GM23338 (cell line): Measurements from ENCODE around the gene SLC2A13. TPM values are rescaled to one million over a fixed set of nuclear protein-coding genes. Genes with fewer than 3 reads are reported as not detected.

Experiments
- ATAC-seq: fragments of 200-7000 bp; cut with Tn5 transposase; 3 replicates; pipeline ENCODE4 v1.9.1; 2020
- DNase-seq: peaks from one replicate; pipeline ENCODE4 v3.0.0-alpha.2; 2015; ENCODE audit warnings: low spot score
- H2AFZ ChIP-seq: fragments of 200-600 bp; sonication (generic); 2 replicates; pipeline ENCODE4 v1.8.0; 2016; ENCODE audit warnings: antibody characterized with exemption, mild to moderate bottlenecking, moderate library complexity
- H3F3A ChIP-seq: fragments of 200-600 bp; sonication (generic); replicated peaks from 2 replicates; pipeline ENCODE4 v1.8.0; 2017; ENCODE audit warnings: antibody characterized with exemption, mixed run types, low read depth
- H3K27ac ChIP-seq: fragments of 200-600 bp; sonication (generic); 2 replicates; pipeline ENCODE4 v1.6.1; 2016; ENCODE audit warnings: low read depth
- H3K27me3 ChIP-seq: fragments of 200-600 bp; sonication (generic); 2 replicates; pipeline ENCODE4 v1.8.0; 2016; ENCODE audit warnings: mild to moderate bottlenecking, mixed run types, moderate library complexity; ENCODE audit not compliant: insufficient read depth
- H3K36me3 ChIP-seq: fragments of 200-600 bp; sonication (generic); 2 replicates; pipeline ENCODE4 v1.8.0; 2016; ENCODE audit warnings: mild to moderate bottlenecking; ENCODE audit not compliant: insufficient read depth
- H3K4me1 ChIP-seq: fragments of 200-600 bp; sonication (generic); 2 replicates; pipeline ENCODE4 v1.8.0; 2016; ENCODE audit warnings: mild to moderate bottlenecking, moderate library complexity; ENCODE audit not compliant: insufficient read depth
- H3K4me2 ChIP-seq: fragments of 200-600 bp; sonication (generic); 2 replicates; pipeline ENCODE4 v1.7.1; 2017; ENCODE audit warnings: mixed run types
- H3K4me3 ChIP-seq: fragments of 200-600 bp; sonication (generic); 2 replicates; pipeline ENCODE4 v1.6.1; 2016; ENCODE audit warnings: mixed run types
- H3K79me2 ChIP-seq: fragments of 200-600 bp; sonication (generic); replicated peaks from 2 replicates; pipeline ENCODE4 v1.8.0; 2017; ENCODE audit warnings: mild to moderate bottlenecking; ENCODE audit not compliant: insufficient read depth
- H3K9me2 ChIP-seq: fragments of 200-600 bp; sonication (generic); 2 replicates; pipeline ENCODE4 v1.8.0; 2017; ENCODE audit not compliant: insufficient read depth
- H4K20me1 ChIP-seq: fragments of 200-600 bp; sonication (generic); replicated peaks from 2 replicates; pipeline ENCODE4 v1.8.0; 2017; ENCODE audit warnings: mild to moderate bottlenecking; ENCODE audit not compliant: insufficient read depth
- H3K27ac Mint-ChIP-seq: 2 replicates; pipeline ENCODE4 v1.8.0; 2020; ENCODE audit warnings: inconsistent platforms, mild to moderate bottlenecking, moderate library complexity, mixed read lengths
- H3K27me3 Mint-ChIP-seq: 3 replicates; pipeline ENCODE4 v1.8.0; 2022; ENCODE audit warnings: low read depth, mild to moderate bottlenecking, moderate library complexity, mixed read lengths, inconsistent platforms; ENCODE audit not compliant: insufficient read depth, poor library complexity
- H3K36me3 Mint-ChIP-seq: 3 replicates; pipeline ENCODE4 v1.8.0; 2021; ENCODE audit warnings: low read depth, mild to moderate bottlenecking, inconsistent platforms, moderate library complexity, mixed read lengths
- H3K4me1 Mint-ChIP-seq: 3 replicates; pipeline ENCODE4 v1.8.0; 2020; ENCODE audit warnings: mild to moderate bottlenecking, inconsistent platforms, mixed read lengths
- H3K4me3 Mint-ChIP-seq: 3 replicates; pipeline ENCODE4 v1.8.0; 2021; ENCODE audit warnings: moderate library complexity, mild to moderate bottlenecking, inconsistent platforms, mixed read lengths
- H3K9me3 Mint-ChIP-seq: 3 replicates; pipeline ENCODE4 v1.8.0; 2020; ENCODE audit warnings: moderate library complexity, mild to moderate bottlenecking, inconsistent platforms, mixed read lengths
- ETS1 ChIP-seq: IDR thresholded peaks from 2 replicates; pipeline ENCODE4 v1.6.1; 2016; ENCODE audit warnings: antibody characterized with exemption
- EZH2 ChIP-seq: fragments of 200-600 bp; sonication (generic); IDR thresholded peaks from one replicate; pipeline ENCODE4 v1.8.0; 2017; ENCODE audit warnings: antibody characterized with exemption, mild to moderate bottlenecking, low read depth; ENCODE audit not compliant: unreplicated experiment
- JUNB ChIP-seq: IDR thresholded peaks from one replicate; pipeline ENCODE4 v1.6.1; 2016; ENCODE audit warnings: antibody characterized with exemption; ENCODE audit not compliant: unreplicated experiment
- NANOG ChIP-seq: IDR thresholded peaks from 2 replicates; pipeline ENCODE4 v1.6.1; 2016; ENCODE audit warnings: antibody characterized with exemption, borderline replicate concordance
- POLR2AphosphoS5 ChIP-seq: IDR thresholded peaks from 2 replicates; pipeline ENCODE4 v1.6.1; 2016; ENCODE audit warnings: antibody characterized with exemption, low read depth
- REST ChIP-seq: IDR thresholded peaks from one replicate; pipeline ENCODE4 v1.6.1; 2018; ENCODE audit warnings: antibody characterized with exemption; ENCODE audit not compliant: unreplicated experiment
- ZNF114 ChIP-seq: fragments of 250-450 bp; sonication (Bioruptor Pico); IDR thresholded peaks from 2 replicates; pipeline ENCODE4 v1.5.0; 2020; ENCODE audit warnings: mild to moderate bottlenecking, moderate library complexity
- ZNF331 ChIP-seq: fragments of 250-450 bp; sonication (Bioruptor Pico); IDR thresholded peaks from 2 replicates; pipeline ENCODE4 v1.5.0; 2020; ENCODE audit warnings: low read depth, mild to moderate bottlenecking, moderate library complexity
- ZNF462 ChIP-seq: fragments of 250-450 bp; sonication (Bioruptor Pico); IDR thresholded peaks from 2 replicates; pipeline ENCODE4 v1.5.0; 2020; ENCODE audit warnings: mild to moderate bottlenecking, moderate library complexity
- polyA plus RNA-seq: library from polyadenylated mRNA; unstranded; fragments of >200 nt; fragmentation: Nextera tagmentation; extraction: Ambion mirVana; gene quantifications from 2 replicates; pipeline ENCODE4 v1.2.1, GENCODE V29; 2016
- total RNA-seq: library from RNA; depleted of rRNA; stranded (reverse); fragments of >200 nt; shearing (Covaris generic); gene quantifications from 2 replicates; pipeline ENCODE4 v1.2.3, GENCODE V29; 2014

SLC2A13 gene
- total and polyA plus RNA-seq, 2 experiments from 2014 or later: 6.8 to 22.7 TPM

- no peak for TF ChIP-seq JUNB
- no peak for TF ChIP-seq REST
- TF ChIP-seq ZNF331: no peak
- TF ChIP-seq POLR2AphosphoS5: no peak
- TF ChIP-seq EZH2: no peak
- no peak for TF ChIP-seq NANOG
Measured at GRCh38 chr12:40068416-40068815, 37.5 kb downstream of the SLC2A13 start (continued).

- H3K27ac Mint-ChIP-seq: no peak overlapping the region
- ATAC-seq (no peak), DNase-seq (no peak)
- no peak overlapping the region for H3K4me2 ChIP-seq
- H3K36me3 ChIP-seq: no peaks in the 10 kb centered on the region
- H3K27ac ChIP-seq: no peak overlapping the region
- H3K36me3 Mint-ChIP-seq: no peaks in the 10 kb centered on the region
- H3K4me1 ChIP-seq: no peaks in the 10 kb centered on the region
- H3K4me1 Mint-ChIP-seq: peaks cover 7% of the 10 kb centered on the region; the same call in 2 of the 3 replicates
- no peaks in the 10 kb centered on the region for H3F3A ChIP-seq
- H3K4me3 Mint-ChIP-seq: no peak overlapping the region
- no peaks in the 10 kb centered on the region for H3K9me2 ChIP-seq
- H3K79me2 ChIP-seq: no peaks in the 10 kb centered on the region
- no peaks in the 10 kb centered on the region for H3K9me3 Mint-ChIP-seq
- no peaks in the 10 kb centered on the region for H3K27me3 ChIP-seq
- H4K20me1 ChIP-seq: 0 out of 2 replicates have a peak, but pooled peaks cover 4% of the 10 kb centered on the region
- H3K27me3 Mint-ChIP-seq: no peaks in the 10 kb centered on the region
- no peak overlapping the region for H2AFZ ChIP-seq
- H3K4me3 ChIP-seq: no peak overlapping the region
- TF ChIP-seq NANOG: no peak
- no peak for TF ChIP-seq REST
- TF ChIP-seq ZNF462 (CRISPR knock-in tag): no peak
- TF ChIP-seq ZNF331: no peak
- TF ChIP-seq ZNF114 (CRISPR knock-in tag): no peak
- TF ChIP-seq JUNB: no peak
- TF ChIP-seq ETS1: no peak
- no peak for TF ChIP-seq EZH2
Measured at GRCh38 chr12:40065636-40066035, 40.2 kb downstream of the SLC2A13 start.
